Caco-2 (cell line): ENCODE results near the gene SPATA7. TPM values are rescaled to one million over a fixed set of nuclear protein-coding genes. Genes with fewer than 3 reads are reported as not detected.

Experiments
- BruUV-seq: library from RNA; stranded (reverse); fragments of 400-500 nt; replicated peaks from 2 replicates; lab custom pipeline; 2021; lab: Mats Ljungman, UMichigan
- CTCF ChIA-PET: fragments of 300-600 bp; sonication (Branson Sonifier 250); formaldehyde crosslinking; loops from one replicate; lab custom pipeline; 2022; ENCODE audit warnings: antibody characterized with exemption; lab: Charles Lee
- POLR2A ChIA-PET: fragments of 300-600 bp; sonication (Branson Sonifier 250); formaldehyde crosslinking; loops from one replicate; lab custom pipeline; 2022; ENCODE audit warnings: antibody characterized with exemption; lab: Charles Lee
- DNase-seq, 2 experiments: peaks; one replicate each; pipeline versions ENCODE4 v3.0.0 to v3.0.0-alpha.2; 2020 to 2022
- H3K27me3 ChIP-seq: replicated peaks from 2 replicates; pipeline ENCODE4 v1.6.0; 2011; ENCODE audit warnings: low read length; ENCODE audit not compliant: control insufficient read depth, insufficient read depth
- H3K36me3 ChIP-seq: 2 replicates; pipeline ENCODE4 v1.5.1; 2011; ENCODE audit warnings: low read length; ENCODE audit not compliant: control insufficient read depth, insufficient read depth
- H3K4me1 ChIP-seq: fragments of 250-450 bp; sonication (Bioruptor Pico); 2 replicates; pipeline ENCODE4 v1.5.1; 2020; ENCODE audit warnings: mild to moderate bottlenecking
- H3K4me3 ChIP-seq: 2 replicates; pipeline ENCODE4 v1.5.1; 2011; ENCODE audit warnings: low read depth, mild to moderate bottlenecking, control low read depth, low read length
- H3K9me3 ChIP-seq: fragments of 250-450 bp; sonication (Bioruptor Pico); 2 replicates; pipeline ENCODE4 v1.5.1; 2020; ENCODE audit warnings: mild to moderate bottlenecking, moderate library complexity
- H3K27ac Mint-ChIP-seq: one replicate; pipeline ENCODE4 v1.8.0; 2022; ENCODE audit warnings: mixed read lengths; ENCODE audit not compliant: unreplicated experiment
- H3K27me3 Mint-ChIP-seq: one replicate; pipeline ENCODE4 v1.8.0; 2022; ENCODE audit warnings: mixed read lengths; ENCODE audit not compliant: insufficient read depth, unreplicated experiment
- H3K36me3 Mint-ChIP-seq: one replicate; pipeline ENCODE4 v1.8.0; 2022; ENCODE audit warnings: mild to moderate bottlenecking, mixed read lengths; ENCODE audit not compliant: insufficient read depth, unreplicated experiment
- H3K4me1 Mint-ChIP-seq: one replicate; pipeline ENCODE4 v1.8.0; 2022; ENCODE audit warnings: low read depth, mixed read lengths; ENCODE audit not compliant: unreplicated experiment
- H3K4me3 Mint-ChIP-seq: one replicate; pipeline ENCODE4 v1.8.0; 2022; ENCODE audit warnings: mild to moderate bottlenecking, moderate library complexity, mixed read lengths; ENCODE audit not compliant: unreplicated experiment
- H3K9me3 Mint-ChIP-seq: one replicate; pipeline ENCODE4 v1.8.0; 2022; ENCODE audit warnings: mixed read lengths; ENCODE audit not compliant: unreplicated experiment
- intact Hi-C: fragments of 100-400 bp; cut with micrococcal nuclease; formaldehyde crosslinking; loops from one replicate; pipeline ENCODE4 v1.10.0; 2022; ENCODE audit not compliant: unreplicated experiment
- total RNA-seq: library from RNA; stranded (reverse); gene quantifications from 2 replicates; pipeline ENCODE4 v1.2.3, GENCODE V29; 2022
- TF ChIP-seq, protein P1 (sequence below), 2 experiments: fragments of 200-600 bp in 1 of 2; IDR thresholded peaks; 1 replicate in 1 of 2; 2 replicates in 1 of 2; pipeline versions ENCODE4 v1.5.1 to v1.8.0; 2011 to 2022; ENCODE audit warnings: antibody characterized with exemption in 1 of 2, control low read depth in 1 of 2, inconsistent platforms in 1 of 2, low read depth in 1 of 2, low read length in 1 of 2, mild to moderate bottlenecking in 1 of 2, moderate library complexity in 1 of 2; ENCODE audit not compliant: insufficient read depth in 1 of 2, severe bottlenecking in 1 of 2, unreplicated experiment in 1 of 2

The SPATA7 gene
- total RNA-seq, 1 experiment from 2014 or later: 8.7 TPM

DNA sequence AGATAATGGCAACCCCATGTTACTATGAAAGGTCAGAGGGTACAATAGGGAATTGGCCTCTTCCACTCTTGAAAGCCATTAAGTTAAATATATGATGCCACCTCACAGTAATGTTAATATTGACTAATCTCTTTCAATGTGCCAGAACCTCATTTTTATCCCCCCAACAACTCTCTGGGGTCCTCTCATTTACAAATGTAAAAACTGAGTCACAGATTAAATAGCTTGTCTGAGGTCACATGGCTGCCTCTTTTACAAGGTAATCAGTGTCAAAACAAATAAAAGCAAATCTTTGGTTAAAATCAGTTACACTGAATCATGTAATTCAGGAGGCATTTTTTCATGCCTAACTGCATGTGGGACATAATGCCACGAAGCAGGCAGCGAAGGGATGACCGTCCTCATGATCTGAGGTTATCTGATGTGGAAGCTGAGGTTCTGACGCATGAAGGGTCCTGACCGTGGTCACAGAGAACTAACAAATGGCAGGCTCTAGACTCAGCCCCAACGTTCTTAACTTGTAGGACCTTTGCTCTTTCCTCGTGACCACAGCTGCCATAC lies 90.8 kb downstream of the SPATA7 start:
- no peaks in the 10 kb centered on the region for H3K4me1 Mint-ChIP-seq
- H3K4me3 Mint-ChIP-seq: no peak overlapping the region
- TF ChIP-seq, protein P1, sequence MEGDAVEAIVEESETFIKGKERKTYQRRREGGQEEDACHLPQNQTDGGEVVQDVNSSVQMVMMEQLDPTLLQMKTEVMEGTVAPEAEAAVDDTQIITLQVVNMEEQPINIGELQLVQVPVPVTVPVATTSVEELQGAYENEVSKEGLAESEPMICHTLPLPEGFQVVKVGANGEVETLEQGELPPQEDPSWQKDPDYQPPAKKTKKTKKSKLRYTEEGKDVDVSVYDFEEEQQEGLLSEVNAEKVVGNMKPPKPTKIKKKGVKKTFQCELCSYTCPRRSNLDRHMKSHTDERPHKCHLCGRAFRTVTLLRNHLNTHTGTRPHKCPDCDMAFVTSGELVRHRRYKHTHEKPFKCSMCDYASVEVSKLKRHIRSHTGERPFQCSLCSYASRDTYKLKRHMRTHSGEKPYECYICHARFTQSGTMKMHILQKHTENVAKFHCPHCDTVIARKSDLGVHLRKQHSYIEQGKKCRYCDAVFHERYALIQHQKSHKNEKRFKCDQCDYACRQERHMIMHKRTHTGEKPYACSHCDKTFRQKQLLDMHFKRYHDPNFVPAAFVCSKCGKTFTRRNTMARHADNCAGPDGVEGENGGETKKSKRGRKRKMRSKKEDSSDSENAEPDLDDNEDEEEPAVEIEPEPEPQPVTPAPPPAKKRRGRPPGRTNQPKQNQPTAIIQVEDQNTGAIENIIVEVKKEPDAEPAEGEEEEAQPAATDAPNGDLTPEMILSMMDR (IDR thresholded peaks at IDR 0.05; ENCODE audit: insufficient read depth in 1 of 2, low read depth in 1 of 2, low read length in 1 of 2, severe bottlenecking in 1 of 2, unreplicated experiment in 1 of 2): no peak
- no peaks in the 10 kb centered on the region for H3K27me3 Mint-ChIP-seq
- DNase-seq: no peak
- H3K4me1 ChIP-seq: peaks cover 18% of the 10 kb centered on the region
- no TSS peak for BruUV-seq
- no peaks in the 10 kb centered on the region for H3K9me3 Mint-ChIP-seq
- ChIA-PET POLR2A (no interaction called here), CTCF (no interaction called here)
- no peaks in the 10 kb centered on the region; the same call in 1 of the 2 replicates for H3K36me3 ChIP-seq
- H3K9me3 ChIP-seq: no peaks in the 10 kb centered on the region
- no peak overlapping the region for H3K4me3 ChIP-seq
- intact Hi-C loops: no loop called here
- peaks cover 22% of the 10 kb centered on the region for H3K36me3 Mint-ChIP-seq
- no peaks in the 10 kb centered on the region for H3K27me3 ChIP-seq
- H3K27ac Mint-ChIP-seq: no peak overlapping the region

- no peaks in the 10 kb centered on the region for H3K9me3 Mint-ChIP-seq
- intact Hi-C loops: no loop called here
- ChIA-PET CTCF (no interaction called here), POLR2A (no interaction called here)
- Histone ChIP-seq H3K36me3 (no peaks in the 10 kb centered on the region; the same call in 1 of the 2 replicates), H3K9me3 (no peaks in the 10 kb centered on the region), H3K4me3 (no peak overlapping the region), H3K27me3 (no peaks in the 10 kb centered on the region), H3K4me1 (peaks cover 18% of the 10 kb centered on the region)
- H3K4me3 Mint-ChIP-seq: no peak overlapping the region
- H3K4me1 Mint-ChIP-seq: no peaks in the 10 kb centered on the region
- H3K27ac Mint-ChIP-seq: no peak overlapping the region
- DNase-seq: no peak
- BruUV-seq: no TSS peak
- TF ChIP-seq, protein P1 (IDR thresholded peaks at IDR 0.05; ENCODE audit: insufficient read depth in 1 of 2, low read depth in 1 of 2, low read length in 1 of 2, severe bottlenecking in 1 of 2, unreplicated experiment in 1 of 2): no peak
- H3K36me3 Mint-ChIP-seq: peaks cover 20% of the 10 kb centered on the region
- no peaks in the 10 kb centered on the region for H3K27me3 Mint-ChIP-seq
Observed at GRCh38 chr14:88476825-88477224, 91.4 kb downstream of the SPATA7 start.

GRCh38 chr14:88477513-88478250 lies 92.2 kb downstream of the SPATA7 start:
- POLR2A ChIA-PET: no interaction called here
- H3K36me3 Mint-ChIP-seq: peaks cover 24% of the 10 kb centered on the region

More at GRCh38 chr14:88477513-88478250, 92.2 kb downstream of the SPATA7 start:
- Mint-ChIP-seq H3K4me3 (no peak overlapping the region), H3K27ac (no peak overlapping the region), H3K9me3 (no peaks in the 10 kb centered on the region), H3K27me3 (no peaks in the 10 kb centered on the region), H3K4me1 (no peaks in the 10 kb centered on the region)
- no peaks in the 10 kb centered on the region; the same call in 1 of the 2 replicates for H3K36me3 ChIP-seq
- TF ChIP-seq, protein P1 (IDR thresholded peaks at IDR 0.05; ENCODE audit: insufficient read depth in 1 of 2, low read depth in 1 of 2, low read length in 1 of 2, severe bottlenecking in 1 of 2, unreplicated experiment in 1 of 2): no peak
- no peaks in the 10 kb centered on the region for H3K27me3 ChIP-seq
- DNase-seq: no peak
- no TSS peak for BruUV-seq
- no peak overlapping the region for H3K4me3 ChIP-seq
- peaks cover 18% of the 10 kb centered on the region for H3K4me1 ChIP-seq
- CTCF ChIA-PET: no interaction called here
- intact Hi-C loops: no loop called here
- H3K9me3 ChIP-seq: no peaks in the 10 kb centered on the region
